ENCODE results near the gene UBE2M.

GRCh38 chr19:58551123-58551497, 7.3 kb downstream of the UBE2M start:
- TF ChIP-seq CTCF (conservative IDR thresholded peaks at IDR 0.05; ENCODE audit: low read length) (no peak), EZH2phosphoT487 (IDR thresholded peaks at IDR 0.05; ENCODE audit: borderline replicate concordance) (no peak)

Measured in Loucy (cell line).